ENCODE results near the gene B3GAT3.
"Not testable (repeated sequence)": the region's sequence is repeated elsewhere in the genome, so short reads cannot be mapped to it uniquely, and the experiment has no call there.

The B3GAT3 gene

GRCh38 chr11:62622476-62623089, 797 bp upstream of the B3GAT3 start:
- TF ChIP-seq CTCF (IDR thresholded peaks at IDR 0.05; ENCODE audit: control extremely low read depth, extremely low read depth, low read depth, missing control alignments) = no peak

GRCh38 chr11:62621027-62621566, 689 bp downstream of the B3GAT3 start:
- no peak for TF ChIP-seq CTCF (IDR thresholded peaks at IDR 0.05; ENCODE audit: control extremely low read depth, extremely low read depth, low read depth, missing control alignments)
- no peak for DNase-seq (ENCODE audit: extremely low spot score)
- ChIA-PET CTCF (interaction anchor here (0.8 to 4.9 kb wide), 10 partner anchors 9 to 197 kb away, joined by 3 to 43 read pairs (median 4); partner anchors contain the start of genes C11orf98, CSKMT, EML3 and MTA2), POLR2A (interaction anchor here (0.6 to 1.4 kb wide), 5 partner anchors 20 to 220 kb away, joined by 3 to 14 read pairs (median 4); partner anchors contain the start of gene TUT1)

More at GRCh38 chr11:62622476-62623089, 797 bp upstream of the B3GAT3 start:
- CTCF ChIA-PET = interaction anchor here (0.8 to 4.9 kb wide), 15 partner anchors 10 to 198 kb away, joined by 3 to 43 read pairs (median 3); partner anchors contain the start of genes C11orf98, CSKMT, EML3 and INTS5
- POLR2A ChIA-PET = interaction anchor here (0.8 to 2.5 kb wide), 8 partner anchors 21 to 219 kb away, joined by 3 to 23 read pairs (median 4); partner anchors contain the start of genes C11orf98, CSKMT, INTS5 and MTA2
- no peak for DNase-seq (ENCODE audit: extremely low spot score)

- DNase-seq (ENCODE audit: extremely low spot score); POLR2A ChIA-PET; CTCF ChIA-PET: not testable (repeated sequence)
Measured at GRCh38 chr11:62616957-62617356, 4.8 kb downstream of the B3GAT3 start.

- POLR2A ChIA-PET = no interaction called here
- CTCF ChIA-PET = no interaction called here
- no peak for TF ChIP-seq CTCF (IDR thresholded peaks at IDR 0.05; ENCODE audit: control extremely low read depth, extremely low read depth, low read depth, missing control alignments)
Measured at GRCh38 chr11:62615521-62615920, 6.3 kb downstream of the B3GAT3 start.

GRCh38 chr11:62614275-62614674, 7.5 kb downstream of the B3GAT3 start:
- ChIA-PET POLR2A (no interaction called here), CTCF (interaction anchor here (1.1 to 1.5 kb wide), 4 partner anchors 8 to 26 kb away, joined by 3 to 4 read pairs (median 4); no protein-coding TSS in a partner anchor)
- DNase-seq (ENCODE audit: extremely low spot score) = no peak
- no peak for TF ChIP-seq CTCF (IDR thresholded peaks at IDR 0.05; ENCODE audit: control extremely low read depth, extremely low read depth, low read depth, missing control alignments)

More at GRCh38 chr11:62615521-62615920, 6.3 kb downstream of the B3GAT3 start:
- DNase-seq (ENCODE audit: extremely low spot score) = no peak

GRCh38 chr11:62613291-62613778, 8.5 kb downstream of the B3GAT3 start:
- CTCF ChIA-PET = interaction anchor here (0.8 to 3.7 kb wide), 8 partner anchors 7 to 240 kb away, joined by 3 to 43 read pairs (median 4); partner anchors contain the start of genes B3GAT3 and TUT1
- no peak for TF ChIP-seq CTCF (IDR thresholded peaks at IDR 0.05; ENCODE audit: control extremely low read depth, extremely low read depth, low read depth, missing control alignments)
- no peak for DNase-seq (ENCODE audit: extremely low spot score)
- POLR2A ChIA-PET = no interaction called here
